SK-N-SH (cell line): ENCODE measurements around the gene TSC1. TPM values are rescaled to one million over a fixed set of nuclear protein-coding genes. Genes with fewer than 3 reads are reported as not detected.

ENCODE experiments used
- CTCF ChIA-PET: fragments of 300-600, 350-600 bp; formaldehyde crosslinking; extraction: SDS; loops from one replicate; lab custom pipeline; 2021; lab: Yijun Ruan, JAX
- POLR2A ChIA-PET: fragments of 350-600 bp; sonication (Branson Sonifier 250); formaldehyde crosslinking; extraction: SDS; loops from one replicate; lab custom pipeline; 2020; ENCODE audit warnings: antibody characterized with exemption, inconsistent platforms; lab: Yijun Ruan, JAX
- DNase-seq: peaks from one replicate; pipeline ENCODE4 v3.0.0; 2012
- H2AFZ ChIP-seq: fragments of 200-600 bp; sonication (generic); 2 replicates; pipeline ENCODE4 v1.8.1; 2016; ENCODE audit warnings: antibody characterized with exemption, mild to moderate bottlenecking, low read depth
- H3F3A ChIP-seq: fragments of 200-600 bp; sonication (generic); replicated peaks from 2 replicates; pipeline ENCODE3; 2016; ENCODE audit warnings: antibody characterized with exemption, mild to moderate bottlenecking; ENCODE audit not compliant: insufficient read depth
- H3K27ac ChIP-seq, 2 experiments: fragments of 200-500 bp in 1 of 2; fragments of 200-600 bp in 1 of 2; sonication (Bioruptor generic) in 1 of 2; sonication (generic), shearing (Covaris generic) in 1 of 2; 2 replicates each; pipeline versions ENCODE4 v1.5.1 to v1.6.1; 2014 to 2016; ENCODE audit warnings: low read depth in 2 of 2, inconsistent platforms in 1 of 2, low read length in 1 of 2, mild to moderate bottlenecking in 1 of 2, mixed read lengths in 1 of 2
- H3K27me3 ChIP-seq: fragments of 200-600 bp; sonication (generic), shearing (Covaris generic); 2 replicates; pipeline ENCODE4 v1.6.1; 2016; ENCODE audit warnings: mixed run types; ENCODE audit not compliant: insufficient read depth
- H3K36me3 ChIP-seq, 2 experiments: fragments of 200-500 bp in 1 of 2; fragments of 200-600 bp in 1 of 2; sonication (Bioruptor generic) in 1 of 2; sonication (generic) in 1 of 2; replicated peaks in 1 of 2; 2 replicates each; pipeline versions ENCODE3 to v1.5.1; 2014 to 2016; ENCODE audit warnings: low read length in 1 of 2, mild to moderate bottlenecking in 1 of 2; ENCODE audit not compliant: insufficient read depth in 2 of 2, control insufficient read depth in 1 of 2
- H3K4me1 ChIP-seq, 2 experiments: fragments of 200-500 bp in 1 of 2; fragments of 200-600 bp in 1 of 2; sonication (Bioruptor generic) in 1 of 2; sonication (generic), shearing (Covaris generic) in 1 of 2; 2 replicates each; pipeline versions ENCODE4 v1.5.1 to v1.6.1; 2014 to 2016; ENCODE audit warnings: low read depth in 1 of 2, low read length in 1 of 2, mixed run types in 1 of 2; ENCODE audit not compliant: insufficient read depth in 2 of 2, control insufficient read depth in 1 of 2
- H3K4me2 ChIP-seq: fragments of 200-600 bp; sonication (generic), shearing (Covaris generic); 2 replicates; pipeline ENCODE4 v1.6.1; 2017; ENCODE audit warnings: mixed run types
- H3K4me3 ChIP-seq, 2 experiments: fragments of 200-500 bp in 1 of 2; fragments of 200-600 bp in 1 of 2; sonication (Bioruptor generic) in 1 of 2; sonication (generic), shearing (Covaris generic) in 1 of 2; 2 replicates each; pipeline versions ENCODE4 v1.5.1 to v1.8.1; 2014 to 2016; ENCODE audit warnings: low read depth in 2 of 2, inconsistent platforms in 1 of 2, low read length in 1 of 2, mild to moderate bottlenecking in 1 of 2, mixed read lengths in 1 of 2, moderate library complexity in 1 of 2
- H3K79me2 ChIP-seq: fragments of 200-600 bp; sonication (generic); 2 replicates; pipeline ENCODE4 v1.8.1; 2017; ENCODE audit warnings: mild to moderate bottlenecking; ENCODE audit not compliant: insufficient read depth
- H3K9ac ChIP-seq: fragments of 200-600 bp; sonication (generic); 2 replicates; pipeline ENCODE4 v1.6.1; 2017; ENCODE audit warnings: mixed run types
- H3K9me2 ChIP-seq: fragments of 200-600 bp; sonication (generic); 2 replicates; pipeline ENCODE4 v1.6.1; 2017; ENCODE audit warnings: mixed run types
- H3K9me3 ChIP-seq: fragments of 200-600 bp; sonication (generic); 2 replicates; pipeline ENCODE4 v1.6.1; 2017; ENCODE audit warnings: mixed run types, mild to moderate bottlenecking, moderate library complexity
- H4K20me1 ChIP-seq: fragments of 200-600 bp; sonication (generic); 2 replicates; pipeline ENCODE4 v1.6.1; 2017; ENCODE audit warnings: mild to moderate bottlenecking, mixed run types; ENCODE audit not compliant: insufficient read depth
- ELF1 ChIP-seq: IDR thresholded peaks from 2 replicates; pipeline ENCODE4 v1.4.0; 2012
- EZH2phosphoT487 ChIP-seq: fragments of 200-600 bp; sonication (generic); IDR thresholded peaks from 2 replicates; pipeline ENCODE4 v1.6.1; 2017; ENCODE audit warnings: low read depth, mixed run types, mild to moderate bottlenecking, antibody characterized with exemption, moderate library complexity, borderline replicate concordance
- FOXJ3 ChIP-seq: sonication (generic); formaldehyde crosslinking; IDR thresholded peaks from 2 replicates; pipeline ENCODE4 v1.5.1; 2020; ENCODE audit warnings: mild to moderate bottlenecking, missing genetic modification reagents
- FOXM1 ChIP-seq: IDR thresholded peaks from 2 replicates; pipeline ENCODE4 v1.4.0; 2012; ENCODE audit warnings: low read depth, mild to moderate bottlenecking
- JUND ChIP-seq: IDR thresholded peaks from 2 replicates; pipeline ENCODE4 v1.4.0; 2012
- MEF2A ChIP-seq: IDR thresholded peaks from 2 replicates; pipeline ENCODE4 v1.4.0; 2012; ENCODE audit warnings: low read depth, borderline replicate concordance
- TEAD4 ChIP-seq: IDR thresholded peaks from 2 replicates; pipeline ENCODE4 v1.4.0; 2012; ENCODE audit warnings: mild to moderate bottlenecking, borderline replicate concordance; ENCODE audit not compliant: insufficient read depth
- WGBS: methylation state at CpG from one replicate; pipeline ENCODE4 v1.1.6; 2017; ENCODE audit warnings: low lambda C conversion rate; 5-methylcytosine and 5-hydroxymethylcytosine counted together
- polyA plus RNA-seq, 3 experiments: library from polyadenylated mRNA; depleted of rRNA; stranded (reverse); fragments of >200 nt; gene quantifications; 2 replicates each; pipeline ENCODE4 v1.2.3, GENCODE V29; 2012
- TF ChIP-seq, protein P1 (sequence below): IDR thresholded peaks from 2 replicates; pipeline ENCODE4; 2012
- TF ChIP-seq, protein P2 (sequence below): IDR thresholded peaks from 2 replicates; pipeline ENCODE4 v1.4.0; 2012; ENCODE audit warnings: low read depth
- TF ChIP-seq, protein P3 (sequence below): fragments of 150-350 bp; IDR thresholded peaks from 2 replicates; pipeline ENCODE4 v1.6.1; 2017; ENCODE audit warnings: antibody characterized with exemption, low read length, low read depth, borderline replicate concordance
- TF ChIP-seq, protein P4 (sequence below): IDR thresholded peaks from 2 replicates; pipeline ENCODE4 v1.6.1; 2012; ENCODE audit warnings: mild to moderate bottlenecking, low read depth, low read length, moderate library complexity
- TF ChIP-seq, protein P5 (sequence below): IDR thresholded peaks from 2 replicates; pipeline ENCODE4 v1.4.0; 2012; ENCODE audit warnings: low read depth, borderline replicate concordance

TSC1 gene
- polyA plus RNA-seq, 1 of the 3 experiments (the other 2 are of a cell fraction) = 18.3 TPM

DNA sequence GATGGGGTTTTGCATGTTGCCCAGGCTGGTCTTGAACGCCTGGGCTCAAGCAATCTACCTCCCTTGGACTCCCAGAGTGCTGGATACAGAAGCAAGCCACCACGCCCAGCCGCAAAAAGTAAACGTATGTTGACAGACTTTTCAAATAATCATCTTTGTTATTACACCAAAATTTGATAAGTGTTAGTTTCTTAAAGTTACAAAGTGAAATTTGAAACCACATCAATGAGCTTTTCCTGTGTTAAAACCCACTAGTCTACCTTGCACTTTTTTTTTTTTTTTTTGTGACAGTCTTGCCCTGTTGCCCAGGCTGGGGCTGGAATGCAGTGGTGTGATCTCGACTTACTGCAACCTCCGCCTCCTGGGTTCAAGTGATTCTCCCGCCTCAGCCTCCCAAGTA, 35.8 kb downstream of the TSC1 start:
- TF ChIP-seq JUND (no peak), FOXM1 (no peak), EZH2phosphoT487 (no peak), MEF2A (no peak), TEAD4 (no peak), FOXJ3 (CRISPR knock-in tag) (no peak), ELF1 (no peak)
- TF ChIP-seq, protein P1, sequence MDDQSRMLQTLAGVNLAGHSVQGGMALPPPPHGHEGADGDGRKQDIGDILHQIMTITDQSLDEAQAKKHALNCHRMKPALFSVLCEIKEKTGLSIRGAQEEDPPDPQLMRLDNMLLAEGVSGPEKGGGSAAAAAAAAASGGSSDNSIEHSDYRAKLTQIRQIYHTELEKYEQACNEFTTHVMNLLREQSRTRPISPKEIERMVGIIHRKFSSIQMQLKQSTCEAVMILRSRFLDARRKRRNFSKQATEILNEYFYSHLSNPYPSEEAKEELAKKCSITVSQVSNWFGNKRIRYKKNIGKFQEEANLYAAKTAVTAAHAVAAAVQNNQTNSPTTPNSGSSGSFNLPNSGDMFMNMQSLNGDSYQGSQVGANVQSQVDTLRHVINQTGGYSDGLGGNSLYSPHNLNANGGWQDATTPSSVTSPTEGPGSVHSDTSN = no peak
- TF ChIP-seq, protein P2, sequence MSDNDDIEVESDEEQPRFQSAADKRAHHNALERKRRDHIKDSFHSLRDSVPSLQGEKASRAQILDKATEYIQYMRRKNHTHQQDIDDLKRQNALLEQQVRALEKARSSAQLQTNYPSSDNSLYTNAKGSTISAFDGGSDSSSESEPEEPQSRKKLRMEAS = no peak
- TF ChIP-seq, protein P3, sequence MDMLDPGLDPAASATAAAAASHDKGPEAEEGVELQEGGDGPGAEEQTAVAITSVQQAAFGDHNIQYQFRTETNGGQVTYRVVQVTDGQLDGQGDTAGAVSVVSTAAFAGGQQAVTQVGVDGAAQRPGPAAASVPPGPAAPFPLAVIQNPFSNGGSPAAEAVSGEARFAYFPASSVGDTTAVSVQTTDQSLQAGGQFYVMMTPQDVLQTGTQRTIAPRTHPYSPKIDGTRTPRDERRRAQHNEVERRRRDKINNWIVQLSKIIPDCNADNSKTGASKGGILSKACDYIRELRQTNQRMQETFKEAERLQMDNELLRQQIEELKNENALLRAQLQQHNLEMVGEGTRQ = no peak
- TF ChIP-seq, protein P4, sequence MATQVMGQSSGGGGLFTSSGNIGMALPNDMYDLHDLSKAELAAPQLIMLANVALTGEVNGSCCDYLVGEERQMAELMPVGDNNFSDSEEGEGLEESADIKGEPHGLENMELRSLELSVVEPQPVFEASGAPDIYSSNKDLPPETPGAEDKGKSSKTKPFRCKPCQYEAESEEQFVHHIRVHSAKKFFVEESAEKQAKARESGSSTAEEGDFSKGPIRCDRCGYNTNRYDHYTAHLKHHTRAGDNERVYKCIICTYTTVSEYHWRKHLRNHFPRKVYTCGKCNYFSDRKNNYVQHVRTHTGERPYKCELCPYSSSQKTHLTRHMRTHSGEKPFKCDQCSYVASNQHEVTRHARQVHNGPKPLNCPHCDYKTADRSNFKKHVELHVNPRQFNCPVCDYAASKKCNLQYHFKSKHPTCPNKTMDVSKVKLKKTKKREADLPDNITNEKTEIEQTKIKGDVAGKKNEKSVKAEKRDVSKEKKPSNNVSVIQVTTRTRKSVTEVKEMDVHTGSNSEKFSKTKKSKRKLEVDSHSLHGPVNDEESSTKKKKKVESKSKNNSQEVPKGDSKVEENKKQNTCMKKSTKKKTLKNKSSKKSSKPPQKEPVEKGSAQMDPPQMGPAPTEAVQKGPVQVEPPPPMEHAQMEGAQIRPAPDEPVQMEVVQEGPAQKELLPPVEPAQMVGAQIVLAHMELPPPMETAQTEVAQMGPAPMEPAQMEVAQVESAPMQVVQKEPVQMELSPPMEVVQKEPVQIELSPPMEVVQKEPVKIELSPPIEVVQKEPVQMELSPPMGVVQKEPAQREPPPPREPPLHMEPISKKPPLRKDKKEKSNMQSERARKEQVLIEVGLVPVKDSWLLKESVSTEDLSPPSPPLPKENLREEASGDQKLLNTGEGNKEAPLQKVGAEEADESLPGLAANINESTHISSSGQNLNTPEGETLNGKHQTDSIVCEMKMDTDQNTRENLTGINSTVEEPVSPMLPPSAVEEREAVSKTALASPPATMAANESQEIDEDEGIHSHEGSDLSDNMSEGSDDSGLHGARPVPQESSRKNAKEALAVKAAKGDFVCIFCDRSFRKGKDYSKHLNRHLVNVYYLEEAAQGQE = no peak
- TF ChIP-seq, protein P5, sequence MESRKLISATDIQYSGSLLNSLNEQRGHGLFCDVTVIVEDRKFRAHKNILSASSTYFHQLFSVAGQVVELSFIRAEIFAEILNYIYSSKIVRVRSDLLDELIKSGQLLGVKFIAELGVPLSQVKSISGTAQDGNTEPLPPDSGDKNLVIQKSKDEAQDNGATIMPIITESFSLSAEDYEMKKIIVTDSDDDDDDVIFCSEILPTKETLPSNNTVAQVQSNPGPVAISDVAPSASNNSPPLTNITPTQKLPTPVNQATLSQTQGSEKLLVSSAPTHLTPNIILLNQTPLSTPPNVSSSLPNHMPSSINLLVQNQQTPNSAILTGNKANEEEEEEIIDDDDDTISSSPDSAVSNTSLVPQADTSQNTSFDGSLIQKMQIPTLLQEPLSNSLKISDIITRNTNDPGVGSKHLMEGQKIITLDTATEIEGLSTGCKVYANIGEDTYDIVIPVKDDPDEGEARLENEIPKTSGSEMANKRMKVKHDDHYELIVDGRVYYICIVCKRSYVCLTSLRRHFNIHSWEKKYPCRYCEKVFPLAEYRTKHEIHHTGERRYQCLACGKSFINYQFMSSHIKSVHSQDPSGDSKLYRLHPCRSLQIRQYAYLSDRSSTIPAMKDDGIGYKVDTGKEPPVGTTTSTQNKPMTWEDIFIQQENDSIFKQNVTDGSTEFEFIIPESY = no peak
- no peaks in the 10 kb centered on the region for H3K9me3 ChIP-seq
- H3K27ac ChIP-seq = no peak overlapping the region
- no peaks in the 10 kb centered on the region for H4K20me1 ChIP-seq
- no peak overlapping the region for H3K9ac ChIP-seq
- H3K27me3 ChIP-seq = no peaks in the 10 kb centered on the region
- H3K4me2 ChIP-seq = no peak overlapping the region
- no peaks in the 10 kb centered on the region for H3F3A ChIP-seq
- DNase-seq = no peak
- H3K79me2 ChIP-seq = no peaks in the 10 kb centered on the region
- no peak overlapping the region for H2AFZ ChIP-seq
- WGBS = 92% methylated on average over 7 of the region's 7 CpGs
- H3K4me3 ChIP-seq = no peak overlapping the region
- H3K9me2 ChIP-seq = no peaks in the 10 kb centered on the region
- ChIA-PET CTCF (interaction anchor here (0.6 to 2.4 kb wide), 5 partner anchors 11 to 497 kb away, joined by 3 to 11 read pairs (median 4); no protein-coding TSS in a partner anchor), POLR2A (interaction anchor here (0.6 kb wide), 1 partner anchor 111 kb away, joined by 3 read pairs; no protein-coding TSS in a partner anchor)
- peaks cover 43 to 61% of the 10 kb centered on the region in 2 experiments for H3K36me3 ChIP-seq
- no peaks in the 10 kb centered on the region for H3K4me1 ChIP-seq
